ENCODE measurements around the gene SSR4. TPM values are rescaled to one million over a fixed set of nuclear protein-coding genes. Genes with fewer than 3 reads are reported as not detected.

Gene SSR4
- total and polyA plus RNA-seq, 2 donors (not counting 1 experiment from before 2014, with no cell fraction given) = 141 to 144 TPM

- TF ChIP-seq CTCF (conservative IDR thresholded peaks at IDR 0.05 in 1 of 2, IDR thresholded peaks at IDR 0.05 in 1 of 2; ENCODE audit: low read depth in 1 of 2, low read length in 2 of 2) (no peak), EZH2 (IDR thresholded peaks at IDR 0.05; ENCODE audit: low read length, missing control alignments) (no peak)
- Histone ChIP-seq H3K4me2 (ENCODE audit: extremely low read depth, insufficient read depth, low read length) (no peak overlapping the region), H3K79me2 (ENCODE audit: control insufficient read depth, insufficient read depth, low read length) (no peaks in the 10 kb centered on the region), H3K36me3 (ENCODE audit: control insufficient read depth, insufficient read depth, low read length) (no peaks in the 10 kb centered on the region), H3K4me1 (ENCODE audit: control insufficient read depth, extremely low read depth, insufficient read depth, low read length) (peaks cover 3% of the 10 kb centered on the region), H2AFZ (ENCODE audit: low read length) (no peak overlapping the region), H3K9ac (ENCODE audit: insufficient read depth, low read length) (no peak overlapping the region), H3K27ac (ENCODE audit: insufficient read depth, low read length) (no peak overlapping the region), H4K20me1 (ENCODE audit: control insufficient read depth, extremely low read depth, insufficient read depth, low read length) (no peaks in the 10 kb centered on the region), H3K27me3 (ENCODE audit: control insufficient read depth, insufficient read depth, low read length) (no peaks in the 10 kb centered on the region), H3K4me3 (replicated peaks in 1 of 4; ENCODE audit: control extremely low read depth in 1 of 4, insufficient read depth in 1 of 4, low read depth in 3 of 4, low read length in 4 of 4) (no peak overlapping the region), H3K9me3 (ENCODE audit: control insufficient read depth, insufficient read depth, low read depth, low read length) (no peaks in the 10 kb centered on the region)
- no peak for DNase-seq (ENCODE audit: low read depth in 2 of 2)
Measured at GRCh38 chrX:153762626-153763173, 31.8 kb upstream of the SSR4 start.

DNA sequence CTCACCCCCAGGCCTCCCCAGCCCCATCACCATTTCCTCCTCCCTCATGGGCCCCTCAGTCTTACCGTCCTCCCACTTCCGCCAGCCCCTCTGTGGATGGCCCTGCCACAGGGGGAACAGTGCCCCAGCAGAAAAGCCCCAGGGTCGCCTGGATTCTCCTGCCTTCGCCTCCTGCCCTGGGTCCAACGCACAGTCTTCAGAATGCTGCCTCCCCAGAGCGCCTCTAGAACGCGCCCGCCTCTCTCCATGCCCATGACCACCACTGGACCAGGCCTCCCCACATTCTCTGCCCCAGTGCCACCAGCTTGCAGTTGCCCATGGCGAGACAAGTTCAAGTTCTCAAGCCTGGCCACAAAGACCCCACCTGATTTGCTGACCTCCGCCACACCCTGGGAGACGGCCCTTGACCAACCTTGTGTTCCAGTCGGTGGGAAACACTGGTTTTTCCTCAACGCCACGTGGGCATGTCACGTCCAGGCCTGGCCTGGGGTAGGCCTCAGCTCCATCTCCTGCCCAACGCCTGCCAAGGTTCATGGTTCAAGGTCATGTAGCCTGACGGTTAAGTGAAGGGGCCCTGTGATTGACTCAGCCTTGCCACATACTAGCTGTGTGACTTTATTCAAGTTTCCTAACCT, 31.1 kb upstream of the SSR4 start:
- TF ChIP-seq CTCF (conservative IDR thresholded peaks at IDR 0.05 in 1 of 2, IDR thresholded peaks at IDR 0.05 in 1 of 2; ENCODE audit: low read depth in 1 of 2, low read length in 2 of 2) (no peak), EZH2 (IDR thresholded peaks at IDR 0.05; ENCODE audit: low read length, missing control alignments) (no peak)
- no peaks in the 10 kb centered on the region for H3K9me3 ChIP-seq (ENCODE audit: control insufficient read depth, insufficient read depth, low read depth, low read length)
- no peak for DNase-seq (ENCODE audit: low read depth in 2 of 2)
- H3K36me3 ChIP-seq (ENCODE audit: control insufficient read depth, insufficient read depth, low read length) = no peaks in the 10 kb centered on the region
- H4K20me1 ChIP-seq (ENCODE audit: control insufficient read depth, extremely low read depth, insufficient read depth, low read length) = no peaks in the 10 kb centered on the region
- H2AFZ ChIP-seq (ENCODE audit: low read length) = no peak overlapping the region
- H3K79me2 ChIP-seq (ENCODE audit: control insufficient read depth, insufficient read depth, low read length) = no peaks in the 10 kb centered on the region
- peaks cover 3% of the 10 kb centered on the region for H3K4me1 ChIP-seq (ENCODE audit: control insufficient read depth, extremely low read depth, insufficient read depth, low read length)
- H3K4me2 ChIP-seq (ENCODE audit: extremely low read depth, insufficient read depth, low read length) = no peak overlapping the region
- no peak overlapping the region for H3K9ac ChIP-seq (ENCODE audit: insufficient read depth, low read length)
- no peaks in the 10 kb centered on the region for H3K27me3 ChIP-seq (ENCODE audit: control insufficient read depth, insufficient read depth, low read length)
- H3K4me3 ChIP-seq (replicated peaks in 1 of 4; ENCODE audit: control extremely low read depth in 1 of 4, insufficient read depth in 1 of 4, low read depth in 3 of 4, low read length in 4 of 4) = no peak overlapping the region
- no peak overlapping the region for H3K27ac ChIP-seq (ENCODE audit: insufficient read depth, low read length)

DNA sequence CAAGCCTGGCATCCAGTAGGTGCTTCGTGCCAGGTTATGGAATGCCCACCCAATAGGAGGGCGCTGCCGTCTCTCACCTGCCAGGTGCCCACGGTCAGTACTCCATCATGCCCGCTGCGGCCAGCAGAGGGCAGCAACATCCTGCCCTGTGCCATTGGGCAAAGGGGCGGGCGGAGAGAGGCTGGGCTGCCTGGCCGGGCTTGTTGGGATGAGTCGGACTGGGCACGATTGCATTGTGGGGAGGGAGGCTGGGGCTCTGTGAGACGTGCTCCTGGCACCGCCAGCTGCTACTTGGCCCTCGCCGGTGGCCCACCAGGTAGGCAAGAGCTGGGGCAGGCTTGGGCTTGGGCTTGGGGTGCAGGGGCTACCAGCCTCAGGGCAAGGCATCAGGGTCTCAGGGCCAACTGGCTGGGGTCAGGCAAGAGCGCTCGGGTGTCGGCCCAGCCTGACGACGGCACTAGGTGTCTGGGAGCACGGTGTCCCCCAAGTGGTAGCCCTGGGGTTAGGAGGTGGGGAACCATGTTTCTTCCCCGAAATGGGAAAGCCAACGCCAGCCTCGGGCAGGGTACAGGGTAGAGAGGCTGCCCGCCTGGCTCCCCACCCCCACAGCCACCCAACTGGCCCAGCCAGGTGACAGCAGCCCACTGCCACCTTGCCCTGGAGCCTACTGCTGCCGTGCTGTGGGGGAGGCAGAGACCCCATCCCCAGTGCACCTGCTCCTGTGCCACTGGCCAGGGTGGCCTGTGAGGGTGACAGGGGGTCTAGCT, 30.3 kb upstream of the SSR4 start, which contains the start of gene PLXNB3:
PLXNB3 (plus strand) TSS at position 261 of the 767 bp plus-strand sequence. CDS start 1,287 bp downstream, outside the sequence.
- no peak for TF ChIP-seq EZH2 (IDR thresholded peaks at IDR 0.05; ENCODE audit: low read length, missing control alignments)
- peak; percentile 65 to 68 for TF ChIP-seq CTCF (conservative IDR thresholded peaks at IDR 0.05 in 1 of 2, IDR thresholded peaks at IDR 0.05 in 1 of 2; ENCODE audit: low read depth in 1 of 2, low read length in 2 of 2)
- Histone ChIP-seq H3K27me3 (ENCODE audit: control insufficient read depth, insufficient read depth, low read length) (no peaks in the 10 kb centered on the region), H3K36me3 (ENCODE audit: control insufficient read depth, insufficient read depth, low read length) (no peaks in the 10 kb centered on the region), H3K9me3 (ENCODE audit: control insufficient read depth, insufficient read depth, low read depth, low read length) (no peaks in the 10 kb centered on the region), H3K4me3 (replicated peaks in 1 of 4; ENCODE audit: control extremely low read depth in 1 of 4, insufficient read depth in 1 of 4, low read depth in 3 of 4, low read length in 4 of 4) (peak within 1 kb of the TSS in 1 of 4 experiments; percentile 48), H4K20me1 (ENCODE audit: control insufficient read depth, extremely low read depth, insufficient read depth, low read length) (no peaks in the 10 kb centered on the region), H3K4me2 (ENCODE audit: extremely low read depth, insufficient read depth, low read length) (peak within 1 kb of the TSS; percentile 44), H3K4me1 (ENCODE audit: control insufficient read depth, extremely low read depth, insufficient read depth, low read length) (peaks cover 3% of the 10 kb centered on the region), H3K27ac (ENCODE audit: insufficient read depth, low read length) (no peak within 1 kb of the TSS), H2AFZ (ENCODE audit: low read length) (no peak within 1 kb of the TSS), H3K9ac (ENCODE audit: insufficient read depth, low read length) (peak within 1 kb of the TSS; percentile 16), H3K79me2 (ENCODE audit: control insufficient read depth, insufficient read depth, low read length) (no peaks in the 10 kb centered on the region)
- DNase-seq (ENCODE audit: low read depth in 2 of 2) = peak; percentile 55 to 59

Measured in fibroblast of lung (primary cell).